GM08714 (cell line): ENCODE data around the gene TRMT112.
"Not testable (repeated sequence)": the region's sequence is repeated elsewhere in the genome, so short reads cannot be mapped to it uniquely, and the experiment has no call there.

Source experiments
- H3K4me3 ChIP-seq: fragments of 200-500 bp; sonication (Bioruptor generic); 2 replicates; pipeline ENCODE4 v1.5.1; 2014; ENCODE audit warnings: mild to moderate bottlenecking, low read length, inconsistent platforms
- ZNF274 ChIP-seq: IDR thresholded peaks from 2 replicates; pipeline ENCODE4 v1.6.1; 2012; ENCODE audit warnings: mild to moderate bottlenecking, low read depth, low read length

The TRMT112 gene

GRCh38 chr11:64327375-64327774 lies 10.0 kb upstream of the TRMT112 start:
- H3K4me3 ChIP-seq: no peak overlapping the region
- no peak for TF ChIP-seq ZNF274

- TF ChIP-seq ZNF274: no peak
- H3K4me3 ChIP-seq: no peak overlapping the region
Measured at GRCh38 chr11:64324692-64325469, 7.5 kb upstream of the TRMT112 start.

DNA sequence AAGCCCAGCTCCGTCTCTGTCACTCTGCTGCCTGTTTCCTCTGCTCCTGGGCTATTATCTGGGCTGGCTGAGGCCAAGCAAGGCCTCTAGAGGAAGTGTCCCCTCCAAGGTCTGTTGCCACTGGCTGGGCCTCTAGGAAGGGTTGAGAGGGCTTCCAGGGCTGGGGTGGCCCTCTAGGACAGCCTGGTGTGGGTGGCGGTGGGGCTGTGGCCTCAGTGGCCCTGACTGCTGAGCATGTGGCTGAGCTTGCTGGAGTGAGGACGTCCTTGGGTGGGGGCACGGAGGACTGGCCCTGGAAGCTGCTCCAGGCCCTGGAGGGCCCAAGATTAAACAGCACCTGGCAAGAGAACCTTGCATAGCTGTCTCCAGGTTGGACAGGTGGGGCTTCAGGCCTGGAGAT lies 6.6 kb upstream of the TRMT112 start:
- H3K4me3 ChIP-seq: not testable (repeated sequence)

DNA sequence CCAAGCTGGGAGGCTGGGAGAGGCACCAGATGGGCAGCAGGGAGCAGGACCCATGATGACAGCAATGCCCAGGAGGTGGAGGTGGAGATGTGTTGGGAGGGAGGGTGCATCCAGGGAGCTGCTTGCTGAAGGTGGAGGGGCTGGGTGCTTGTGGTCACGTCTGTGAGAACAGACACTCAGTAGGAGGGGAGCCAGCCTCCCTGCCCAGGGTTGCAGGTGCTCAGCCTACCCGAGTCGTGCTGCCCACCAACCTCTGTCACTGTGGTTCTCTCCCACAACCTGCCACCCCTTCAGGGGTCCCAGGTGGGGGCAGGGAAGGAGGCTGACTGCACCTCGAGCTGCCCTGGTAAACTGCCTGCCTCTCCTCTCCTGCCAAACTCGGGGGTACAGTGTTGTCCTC lies 6.0 kb upstream of the TRMT112 start:
- no peak overlapping the region for H3K4me3 ChIP-seq
- no peak for TF ChIP-seq ZNF274

DNA sequence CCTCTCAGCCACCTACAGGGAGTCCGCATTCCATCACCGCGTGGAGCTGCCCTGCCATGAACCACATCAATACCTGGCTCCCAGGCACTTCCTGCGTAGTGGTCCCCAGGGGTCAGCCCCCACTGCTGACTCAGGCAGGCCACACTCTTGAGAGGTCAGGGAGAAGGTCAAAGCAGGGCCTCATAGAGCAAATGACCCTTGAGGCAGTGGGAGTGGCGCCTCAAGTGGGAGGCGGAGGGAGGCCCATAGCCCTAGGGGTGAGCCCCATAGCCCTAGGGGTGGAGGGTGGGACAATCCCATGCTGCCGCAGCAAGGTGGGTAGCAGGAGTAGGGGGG lies 5.5 kb upstream of the TRMT112 start:
- TF ChIP-seq ZNF274: no peak
- no peak overlapping the region for H3K4me3 ChIP-seq

GRCh38 chr11:64321533-64321932 lies 4.2 kb upstream of the TRMT112 start:
- no peak overlapping the region for H3K4me3 ChIP-seq
- TF ChIP-seq ZNF274: no peak

GRCh38 chr11:64321026-64321425 lies 3.7 kb upstream of the TRMT112 start:
- TF ChIP-seq ZNF274: no peak
- H3K4me3 ChIP-seq: no peak overlapping the region

DNA sequence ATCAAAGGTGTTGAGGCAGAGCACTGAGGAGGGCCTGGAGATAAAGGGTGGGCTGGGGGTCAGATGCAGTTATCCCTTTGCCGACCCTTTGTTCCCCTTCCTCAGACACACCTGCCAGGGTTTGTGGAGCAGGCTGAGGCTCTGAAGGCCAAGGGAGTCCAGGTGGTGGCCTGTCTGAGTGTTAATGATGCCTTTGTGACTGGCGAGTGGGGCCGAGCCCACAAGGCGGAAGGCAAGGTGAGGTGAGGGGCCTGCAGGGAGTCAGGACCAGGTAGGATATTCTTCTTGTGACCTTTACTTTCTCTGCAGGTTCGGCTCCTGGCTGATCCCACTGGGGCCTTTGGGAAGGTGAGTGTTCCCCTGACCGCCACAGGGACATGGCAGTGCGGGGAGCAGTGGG lies 3.2 kb upstream of the TRMT112 start:
- no peak overlapping the region for H3K4me3 ChIP-seq
- TF ChIP-seq ZNF274: no peak

- TF ChIP-seq ZNF274: no peak
Measured at GRCh38 chr11:64318766-64319761, 1.7 kb upstream of the TRMT112 start.

DNA sequence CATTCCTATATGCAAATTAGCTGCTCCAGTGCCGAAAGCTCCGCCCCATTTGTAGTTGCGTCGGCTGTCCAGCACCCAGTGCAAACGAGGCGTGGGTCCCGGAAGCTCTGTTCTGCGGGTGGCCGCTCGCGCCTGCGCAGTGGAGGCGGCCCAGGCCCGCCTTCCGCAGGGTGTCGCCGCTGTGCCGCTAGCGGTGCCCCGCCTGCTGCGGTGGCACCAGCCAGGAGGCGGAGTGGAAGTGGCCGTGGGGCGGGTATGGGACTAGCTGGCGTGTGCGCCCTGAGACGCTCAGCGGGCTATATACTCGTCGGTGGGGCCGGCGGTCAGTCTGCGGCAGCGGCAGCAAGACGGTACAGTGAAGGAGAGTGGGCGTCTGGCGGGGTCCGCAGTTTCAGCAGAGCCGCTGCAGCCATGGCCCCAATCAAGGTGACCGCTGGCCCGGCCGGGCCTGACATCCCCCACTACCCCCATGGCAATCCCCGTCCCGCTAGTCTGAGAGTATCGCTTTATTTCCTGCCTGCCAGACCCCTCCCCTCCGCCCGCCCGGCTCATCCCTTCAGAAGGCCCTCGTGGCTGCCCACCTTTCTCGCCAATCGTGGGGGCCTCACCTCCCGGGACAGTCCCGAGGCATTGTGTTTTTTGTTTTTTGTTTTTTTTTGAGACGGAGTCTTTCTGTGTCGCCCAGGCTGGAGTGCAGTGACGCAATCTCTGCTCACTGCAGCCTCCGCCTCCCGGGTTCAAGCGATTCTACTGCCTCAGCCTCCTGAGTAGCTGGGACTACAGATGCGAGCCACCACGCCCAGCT lies 804 bp upstream of the TRMT112 start, which contains the start of gene PRDX5:
Gene PRDX5, plus strand, starts transcription at position 161 of the 805 bp plus-strand sequence. Its CDS starts 95 bp downstream, at position 256.
- TF ChIP-seq ZNF274: no peak
- peak within 1 kb of the TSS; percentile 84 for H3K4me3 ChIP-seq

More at GRCh38 chr11:64318766-64319761, 1.7 kb upstream of the TRMT112 start:
- H3K4me3 ChIP-seq: peak overlapping the region; percentile 84

- TF ChIP-seq ZNF274: no peak
- peak overlapping the region; percentile 79 for H3K4me3 ChIP-seq
Measured at GRCh38 chr11:64316672-64317324, 561 bp downstream of the TRMT112 start.

DNA sequence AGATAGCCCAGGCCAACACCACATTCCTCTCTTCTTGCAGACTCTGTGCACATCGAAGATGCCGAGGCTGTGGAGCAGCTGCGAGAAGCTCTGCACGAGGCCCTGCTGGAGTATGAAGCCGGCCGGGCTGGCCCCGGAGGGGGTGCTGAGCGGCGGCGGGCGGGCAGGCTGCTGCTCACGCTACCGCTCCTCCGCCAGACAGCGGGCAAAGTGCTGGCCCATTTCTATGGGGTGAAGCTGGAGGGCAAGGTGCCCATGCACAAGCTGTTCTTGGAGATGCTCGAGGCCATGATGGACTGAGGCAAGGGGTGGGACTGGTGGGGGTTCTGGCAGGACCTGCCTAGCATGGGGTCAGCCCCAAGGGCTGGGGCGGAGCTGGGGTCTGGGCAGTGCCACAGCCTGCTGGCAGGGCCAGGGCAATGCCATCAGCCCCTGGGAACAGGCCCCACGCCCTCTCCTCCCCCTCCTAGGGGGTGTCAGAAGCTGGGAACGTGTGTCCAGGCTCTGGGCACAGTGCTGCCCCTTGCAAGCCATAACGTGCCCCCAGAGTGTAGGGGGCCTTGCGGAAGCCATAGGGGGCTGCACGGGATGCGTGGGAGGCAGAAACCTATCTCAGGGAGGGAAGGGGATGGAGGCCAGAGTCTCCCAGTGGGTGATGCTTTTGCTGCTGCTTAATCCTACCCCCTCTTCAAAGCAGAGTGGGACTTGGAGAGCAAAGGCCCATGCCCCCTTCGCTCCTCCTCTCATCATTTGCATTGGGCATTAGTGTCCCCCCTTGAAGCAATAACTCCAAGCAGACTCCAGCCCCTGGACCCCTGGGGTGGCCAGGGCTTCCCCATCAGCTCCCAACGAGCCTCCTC lies 1.5 kb downstream of the TRMT112 start:
- H3K4me3 ChIP-seq: peak overlapping the region; percentile 79; the same call in 1 of the 2 replicates
